Cardiac fibroblast (primary cell): ENCODE results near the gene ATP9A.
"Not testable (repeated sequence)": the region's sequence is repeated elsewhere in the genome, so short reads cannot be mapped to it uniquely, and the experiment has no call there.

Experiments
- DNase-seq, 2 donors: peaks; one replicate each; pipeline versions ENCODE4 v3.0.0 to v3.0.0-alpha.2; 2010; ENCODE audit warnings: low read depth in 2 of 2
- H3K4me3 ChIP-seq, 2 donors: replicated peaks in 1 of 2; 1 replicate in 1 of 2; 2 replicates in 1 of 2; pipeline ENCODE4 v1.5.1; 2011; ENCODE audit warnings: low read depth in 2 of 2, low read length in 2 of 2, mild to moderate bottlenecking in 2 of 2, moderate library complexity in 1 of 2
- CTCF ChIP-seq: IDR thresholded peaks from one replicate; pipeline ENCODE4 v1.5.1; 2011; ENCODE audit warnings: low read depth, mild to moderate bottlenecking, low read length, inconsistent platforms

The ATP9A gene

GRCh38 chr20:51792960-51793359, 24.8 kb upstream of the ATP9A start:
- no peak for DNase-seq
- no peak overlapping the region for H3K4me3 ChIP-seq
- TF ChIP-seq CTCF: no peak

GRCh38 chr20:51791626-51792025, 23.4 kb upstream of the ATP9A start:
- no peak overlapping the region for H3K4me3 ChIP-seq
- no peak for DNase-seq
- no peak for TF ChIP-seq CTCF

DNA sequence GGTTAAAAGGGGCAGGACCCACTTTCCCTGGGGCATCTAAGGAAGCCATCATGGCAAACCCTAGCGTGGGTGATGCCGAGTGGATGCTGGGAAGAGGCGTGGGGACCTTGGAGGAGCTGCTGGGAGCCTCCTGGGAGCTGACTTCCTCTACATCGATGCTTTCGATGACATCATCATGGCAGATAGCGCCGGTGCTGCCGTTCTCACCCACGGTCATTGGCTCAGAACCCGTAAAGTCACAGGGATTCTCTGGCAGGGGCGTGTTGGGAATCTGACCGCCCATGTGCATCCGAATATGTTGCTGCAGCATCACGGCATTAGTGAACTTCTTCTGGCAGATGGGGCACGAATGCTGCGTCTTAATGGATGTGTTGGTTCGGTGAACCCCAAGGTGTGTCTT, 22.1 kb upstream of the ATP9A start:
- no peak for TF ChIP-seq CTCF
- H3K4me3 ChIP-seq: no peak overlapping the region
- no peak for DNase-seq

- TF ChIP-seq CTCF: no peak
- no peak for DNase-seq
- no peak overlapping the region for H3K4me3 ChIP-seq
Observed at GRCh38 chr20:51789434-51789833, 21.2 kb upstream of the ATP9A start.

DNA sequence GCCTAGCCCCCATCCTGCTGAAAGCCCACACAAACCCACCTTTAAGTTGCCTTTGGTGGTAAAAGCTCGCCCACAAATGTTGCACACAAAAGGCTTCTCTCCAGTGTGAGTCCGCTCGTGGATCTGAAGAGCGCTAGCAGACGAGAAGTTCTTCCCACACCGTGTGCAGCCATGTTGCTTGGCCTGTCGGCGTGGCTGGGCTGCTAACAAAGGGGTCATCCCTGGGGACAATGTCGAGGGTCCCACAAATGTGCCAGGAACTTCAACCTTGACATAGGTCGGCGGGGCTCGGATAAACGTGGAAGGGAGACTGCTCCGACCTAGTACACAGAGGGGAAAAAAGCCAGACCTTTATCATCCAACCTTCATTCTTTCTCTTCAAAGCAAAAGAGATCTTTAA, 20.6 kb upstream of the ATP9A start:
- no peak overlapping the region for H3K4me3 ChIP-seq
- no peak for TF ChIP-seq CTCF

GRCh38 chr20:51784299-51784698, 16.1 kb upstream of the ATP9A start:
- TF ChIP-seq CTCF: no peak
- no peak overlapping the region for H3K4me3 ChIP-seq
- DNase-seq: no peak

More for the DNA sequence above, 20.6 kb upstream of the ATP9A start:
- no peak for DNase-seq

GRCh38 chr20:51778229-51778759, 10.1 kb upstream of the ATP9A start:
- not testable (repeated sequence) for H3K4me3 ChIP-seq, DNase-seq

GRCh38 chr20:51775241-51775640, 7.1 kb upstream of the ATP9A start:
- DNase-seq: no peak
- TF ChIP-seq CTCF: no peak
- no peak overlapping the region for H3K4me3 ChIP-seq
